H9 (cell line): Measurements from ENCODE around the gene EEF2KMT. TPM values are rescaled to one million over a fixed set of nuclear protein-coding genes. Genes with fewer than 3 reads are reported as not detected.
A peak's percentile ranks its signal among the peaks of the same experiment; 100 is the strongest.
"Not testable (repeated sequence)": the region's sequence is repeated elsewhere in the genome, so short reads cannot be mapped to it uniquely, and the experiment has no call there.

ENCODE experiments used
- DNase-seq: peaks from one replicate; pipeline ENCODE4 v3.0.0-alpha.2; 2017
- H2AFZ ChIP-seq: one replicate; pipeline ENCODE4 v1.6.1; 2013; ENCODE audit warnings: mild to moderate bottlenecking, low read length, control low read depth, moderate library complexity
- H2AK5ac ChIP-seq: 2 replicates; pipeline ENCODE4 v1.6.1; 2013; ENCODE audit warnings: low read length, control low read depth, mixed read lengths; ENCODE audit not compliant: insufficient read length
- H2BK120ac ChIP-seq: one replicate; pipeline ENCODE4 v1.6.1; 2013; ENCODE audit warnings: low read depth, mild to moderate bottlenecking, low read length, control low read depth, inconsistent platforms; ENCODE audit not compliant: poor library complexity, severe bottlenecking
- H2BK12ac ChIP-seq: 2 replicates; pipeline ENCODE4 v1.6.1; 2013; ENCODE audit warnings: low read length, control low read depth, mixed read lengths, low read depth; ENCODE audit not compliant: insufficient read length
- H2BK15ac ChIP-seq: 2 replicates; pipeline ENCODE4 v1.6.1; 2013; ENCODE audit warnings: low read depth, low read length, control low read depth
- H2BK20ac ChIP-seq: one replicate; pipeline ENCODE4 v1.6.1; 2013; ENCODE audit warnings: low read depth, mild to moderate bottlenecking, low read length, control low read depth, inconsistent platforms; ENCODE audit not compliant: poor library complexity, severe bottlenecking
- H2BK5ac ChIP-seq: 2 replicates; pipeline ENCODE4 v1.6.1; 2013; ENCODE audit warnings: low read length, control low read depth, mixed read lengths; ENCODE audit not compliant: insufficient read length
- H3K14ac ChIP-seq: 2 replicates; pipeline ENCODE4 v1.6.1; 2013; ENCODE audit warnings: low read length, control low read depth; ENCODE audit not compliant: insufficient read depth
- H3K18ac ChIP-seq: 2 replicates; pipeline ENCODE4 v1.6.1; 2013; ENCODE audit warnings: low read depth, mild to moderate bottlenecking, mixed read lengths, low read length, control low read depth; ENCODE audit not compliant: insufficient read length
- H3K23ac ChIP-seq: 2 replicates; pipeline ENCODE4 v1.6.1; 2013; ENCODE audit warnings: low read length, control low read depth, mixed read lengths, low read depth; ENCODE audit not compliant: insufficient read length
- H3K23me2 ChIP-seq: 2 replicates; pipeline ENCODE4 v1.6.1; 2013; ENCODE audit warnings: low read depth, mild to moderate bottlenecking, mixed read lengths, low read length, control low read depth; ENCODE audit not compliant: insufficient read length, poor library complexity, severe bottlenecking
- H3K27ac ChIP-seq: 2 replicates; pipeline ENCODE4 v1.5.1; 2013; ENCODE audit warnings: low read length, control low read depth, mixed read lengths, low read depth; ENCODE audit not compliant: insufficient read length
- H3K27me3 ChIP-seq: 2 replicates; pipeline ENCODE4 v1.6.1; 2013; ENCODE audit warnings: low read length, control low read depth, inconsistent platforms; ENCODE audit not compliant: insufficient read depth
- H3K4ac ChIP-seq: 2 replicates; pipeline ENCODE4 v1.6.1; 2013; ENCODE audit warnings: low read depth, mild to moderate bottlenecking, control low read depth, inconsistent platforms, low read length, moderate library complexity
- H3K4me1 ChIP-seq: 2 replicates; pipeline ENCODE4 v1.6.1; 2013; ENCODE audit warnings: low read length, control low read depth, inconsistent platforms; ENCODE audit not compliant: insufficient read depth
- H3K4me2 ChIP-seq: 2 replicates; pipeline ENCODE4 v1.6.1; 2013; ENCODE audit warnings: low read length, control low read depth, mixed read lengths; ENCODE audit not compliant: insufficient read length, insufficient read depth
- H3K56ac ChIP-seq: 2 replicates; pipeline ENCODE4 v1.6.1; 2013; ENCODE audit warnings: low read depth, mild to moderate bottlenecking, mixed read lengths, low read length, control low read depth; ENCODE audit not compliant: insufficient read length
- H3K79me1 ChIP-seq: 2 replicates; pipeline ENCODE4 v1.6.1; 2013; ENCODE audit warnings: low read depth, mild to moderate bottlenecking, moderate library complexity, low read length, control low read depth, inconsistent platforms; ENCODE audit not compliant: insufficient read depth, poor library complexity, severe bottlenecking
- H3K79me2 ChIP-seq: 2 replicates; pipeline ENCODE4 v1.6.1; 2013; ENCODE audit warnings: low read length, control low read depth, inconsistent platforms; ENCODE audit not compliant: insufficient read depth
- H3K9ac ChIP-seq: 2 replicates; pipeline ENCODE4 v1.6.1; 2013; ENCODE audit warnings: low read length, control low read depth, mixed read lengths; ENCODE audit not compliant: insufficient read length; ENCODE audit errors: extremely low read depth
- H3K9me3 ChIP-seq: one replicate; pipeline ENCODE4 v1.6.1; 2013; ENCODE audit warnings: low read depth, low read length, inconsistent platforms; ENCODE audit not compliant: control insufficient read depth
- H3T11ph ChIP-seq: one replicate; pipeline ENCODE4 v1.6.1; 2013; ENCODE audit warnings: mild to moderate bottlenecking, low read length, control low read depth, inconsistent platforms
- H4K20me1 ChIP-seq: one replicate; pipeline ENCODE4 v1.6.1; 2013; ENCODE audit not compliant: control insufficient read depth, insufficient read length, insufficient read depth
- H4K5ac ChIP-seq: 2 replicates; pipeline ENCODE4 v1.6.1; 2013; ENCODE audit warnings: low read depth, mild to moderate bottlenecking, mixed read lengths, low read length, control low read depth; ENCODE audit not compliant: insufficient read length
- H4K8ac ChIP-seq: replicated peaks from 2 replicates; pipeline ENCODE4 v1.6.1; 2013; ENCODE audit warnings: low read length, control low read depth, mixed read lengths, low read depth; ENCODE audit not compliant: insufficient read length
- H4K91ac ChIP-seq: 2 replicates; pipeline ENCODE4 v1.6.1; 2013; ENCODE audit warnings: low read depth, mild to moderate bottlenecking, moderate library complexity, mixed read lengths, low read length, control low read depth; ENCODE audit not compliant: insufficient read length
- H3K27ac Mint-ChIP-seq, 3 experiments: 2 replicates in 2 of 3; 3 replicates in 1 of 3; pipeline ENCODE4 v1.8.0; 2020 to 2021; ENCODE audit warnings: mixed read lengths in 3 of 3, mild to moderate bottlenecking in 1 of 3, moderate library complexity in 1 of 3
- H3K27me3 Mint-ChIP-seq: 2 replicates; pipeline ENCODE4 v1.8.0; 2021; ENCODE audit warnings: low read depth, mild to moderate bottlenecking, moderate library complexity, mixed read lengths
- H3K36me3 Mint-ChIP-seq, 3 experiments: 2 replicates in 2 of 3; 3 replicates in 1 of 3; pipeline ENCODE4 v1.8.0; 2020 to 2021; ENCODE audit warnings: low read depth in 3 of 3, mixed read lengths in 3 of 3; ENCODE audit not compliant: insufficient read depth in 1 of 3
- H3K4me1 Mint-ChIP-seq, 2 experiments: 2 replicates each; pipeline ENCODE4 v1.8.0; 2020; ENCODE audit warnings: mixed read lengths in 2 of 2
- H3K4me3 Mint-ChIP-seq, 2 experiments: 2 replicates in 1 of 2; 3 replicates in 1 of 2; pipeline ENCODE4 v1.8.0; 2020 to 2021; ENCODE audit warnings: mild to moderate bottlenecking in 2 of 2, mixed read lengths in 2 of 2, moderate library complexity in 1 of 2
- H3K9me3 Mint-ChIP-seq, 2 experiments: 2 replicates in 1 of 2; 3 replicates in 1 of 2; pipeline ENCODE4 v1.8.0; 2020; ENCODE audit warnings: mild to moderate bottlenecking in 2 of 2, mixed read lengths in 2 of 2, moderate library complexity in 1 of 2
- CTCF ChIP-seq: fragments of 200-600 bp; sonication (generic); conservative IDR thresholded peaks from 3 replicates; pipeline ENCODE4 v1.8.0; 2021; ENCODE audit warnings: antibody characterized with exemption, mild to moderate bottlenecking
- whole genome bisulfite sequencing: extraction: QIAGEN DNeasy Blood & Tissue Kit; methylation state at CpG from one replicate; pipeline ENCODE4 v1.1.7; 2013; ENCODE audit warnings: missing lambda C conversion rate, low lambda C conversion rate, mixed read lengths; ENCODE audit not compliant: insufficient read length; ENCODE audit errors: extremely low coverage; 5-methylcytosine and 5-hydroxymethylcytosine counted together
- total RNA-seq: library from RNA; stranded (reverse); gene quantifications from 2 replicates; pipeline ENCODE4 v1.2.1, GENCODE V29; 2021

EEF2KMT gene
- total RNA-seq, 1 experiment from 2014 or later = 16.4 TPM

GRCh38 chr16:5045499-5046115, 52.0 kb downstream of the EEF2KMT start:
- Histone ChIP-seq H3K23me2 (no peaks in the 10 kb centered on the region), H4K91ac (no peak overlapping the region), H3K14ac (no peak overlapping the region), H3K4me1 (no peaks in the 10 kb centered on the region), H2BK12ac (no peak overlapping the region), H4K20me1 (no peaks in the 10 kb centered on the region), H3K9me3 (no peaks in the 10 kb centered on the region), H3K18ac (no peak overlapping the region), H3K56ac (no peak overlapping the region), H3K27me3 (no peaks in the 10 kb centered on the region), H3K79me1 (no peaks in the 10 kb centered on the region), H3T11ph (no peak overlapping the region), H2AK5ac (no peak overlapping the region), H2BK5ac (no peak overlapping the region), H4K8ac (no peak overlapping the region), H3K9ac (no peak overlapping the region), H4K5ac (no peak overlapping the region), H2BK20ac (no peak overlapping the region), H2BK120ac (no peak overlapping the region), H3K79me2 (no peaks in the 10 kb centered on the region), H2BK15ac (no peak overlapping the region), H3K27ac (no peak overlapping the region), H3K23ac (no peak overlapping the region), H2AFZ (no peak overlapping the region), H3K4ac (no peak overlapping the region), H3K4me2 (no peak overlapping the region)
- H3K27me3 Mint-ChIP-seq = peaks cover 5% of the 10 kb centered on the region; the same call in 1 of the 2 replicates
- H3K9me3 Mint-ChIP-seq = no peaks in the 10 kb centered on the region
- no CpG with 5 or more reads among the region's 10 CpGs for WGBS
- no peak for TF ChIP-seq CTCF
- H3K4me1 Mint-ChIP-seq = peaks cover 4 to 9% of the 10 kb centered on the region in 2 experiments; a peak in 3 of 4 replicates
- DNase-seq = no peak
- no peaks in the 10 kb centered on the region for H3K36me3 Mint-ChIP-seq
- peak overlapping the region in 1 of 3 experiments; percentile 79; a peak in 1 of 7 replicates for H3K27ac Mint-ChIP-seq
- H3K4me3 Mint-ChIP-seq = no peak overlapping the region

GRCh38 chr16:5044581-5044980, 53.0 kb downstream of the EEF2KMT start:
- H3K27ac Mint-ChIP-seq = not testable (repeated sequence)

More at GRCh38 chr16:5044581-5044980, 53.0 kb downstream of the EEF2KMT start:
- H3K4ac ChIP-seq, H2BK20ac ChIP-seq, DNase-seq, H4K8ac ChIP-seq, H3K27me3 Mint-ChIP-seq, H3T11ph ChIP-seq, H2BK120ac ChIP-seq, H3K56ac ChIP-seq, H3K4me3 Mint-ChIP-seq, H3K23ac ChIP-seq, H3K79me2 ChIP-seq, H4K20me1 ChIP-seq, H3K4me1 ChIP-seq, H3K23me2 ChIP-seq, H3K27ac ChIP-seq, H3K9me3 ChIP-seq, H4K5ac ChIP-seq, H2AFZ ChIP-seq, H3K36me3 Mint-ChIP-seq, H2AK5ac ChIP-seq, H4K91ac ChIP-seq, H2BK15ac ChIP-seq, H3K9ac ChIP-seq, H2BK5ac ChIP-seq, H3K9me3 Mint-ChIP-seq, H3K27me3 ChIP-seq, H2BK12ac ChIP-seq, H3K14ac ChIP-seq, H3K79me1 ChIP-seq, H3K4me2 ChIP-seq, H3K4me1 Mint-ChIP-seq, H3K18ac ChIP-seq: not testable (repeated sequence)
- no CpG with 5 or more reads among the region's 11 CpGs for WGBS
